Heart left ventricle (tissue), 13 donors: Measurements from ENCODE around the gene KLF9.

ENCODE experiments used
- CTCF ChIP-seq, 12 donors: fragments of 200-600 bp; sonication (generic) in 4 of 12; IDR thresholded peaks; one replicate each; pipeline versions ENCODE4 v1.5.0 to v1.8.0; 2018 to 2022; ENCODE audit warnings: antibody characterized with exemption in 12 of 12, mild to moderate bottlenecking in 5 of 12
- POLR2A ChIP-seq, 2 donors: fragments of 450-650 bp; IDR thresholded peaks; one replicate each; pipeline ENCODE4 v1.6.1; 2017; ENCODE audit warnings: antibody characterized with exemption in 2 of 2, mild to moderate bottlenecking in 2 of 2, moderate library complexity in 2 of 2
- donor health status: ischemic (EF 13 %, LVEDD 7.1; RV severe dilation, severe dysfunction).
- donor health status: DM: no; HTN: yes; CAD: no.
- donor health status: DM: no; HTN: no; CAD: no.
- donor health status: ischemic (EF 25% LVEDD 6.9; RV normal size, moderate dysfunction).
- donor health status: ischemic (EF 25% LVEDD 5.7; RV mildly dilated, moderate dysfunction).
- donor health status: ischemic (EF 35%, LVEDD 5.7; RV mildly dilated, moderate dysfunction).
- donor health status: nonischemic (EF 11% LVEDD 7.7; RV severe dilation, severe dysfunction).
- donor health status: DM: yes; HTN: yes; CAD: no.
- donor health status: PGD.
- donor health status: ischemic (EF 29% LVEDD 5.4; RV normal size, mild dysfunction).
- donor health status: nonischemic (EF 23%, LVEDD 6.1; RV moderate dilation, normal function).

GRCh38 chr9:70439991-70440706, 25.7 kb upstream of the KLF9 start:
- no peak for TF ChIP-seq CTCF (IDR thresholded peaks at IDR 0.05)
- TF ChIP-seq POLR2A (IDR thresholded peaks at IDR 0.05): no peak
